ENCODE data around the gene SPEM3. TPM values are rescaled to one million over a fixed set of nuclear protein-coding genes. Genes with fewer than 3 reads are reported as not detected.

Gene SPEM3
- total and polyA plus RNA-seq, 10 donors: not detected

DNA sequence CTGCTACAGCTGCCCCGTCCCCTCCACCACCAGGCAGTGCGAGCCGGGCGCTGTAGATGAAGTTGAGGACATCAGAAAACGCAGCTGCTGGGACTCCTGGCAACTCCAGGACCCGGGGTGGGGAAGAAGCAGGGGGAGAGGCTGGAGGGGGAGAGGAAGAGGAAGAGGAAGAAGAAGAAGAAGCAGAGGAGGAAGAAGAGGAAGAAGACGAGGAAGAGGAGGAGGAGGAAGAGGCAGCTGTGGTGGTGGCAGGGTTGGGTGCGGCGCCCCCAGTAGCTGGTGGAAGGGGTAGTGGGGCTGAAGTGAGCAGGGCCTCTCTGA, 37.6 kb downstream of the SPEM3 start:
- Histone ChIP-seq H3K27ac (peak overlapping the region in 7 of 8 donors; percentile 53 to 80 (median 71)), H3K36me3 (peaks cover 0 to 75% (median 38%) of the 10 kb centered on the region in 6 donors), H3K27me3 (replicated peaks in 1 of 7) (no peaks in the 10 kb centered on the region), H3K9me3 (no peaks in the 10 kb centered on the region), H3K4me1 (peaks cover 7 to 61% (median 38%) of the 10 kb centered on the region in 6 donors), H3K4me3 (no peak overlapping the region)
- WGBS, 5 donors: 71 to 81% (median 74%) methylated on average over 9 of the region's 9 CpGs
- TF ChIP-seq CTCF (IDR thresholded peaks at IDR 0.05 in 8 of 11, conservative IDR thresholded peaks at IDR 0.05 in 3 of 11) (no peak), POLR2A (IDR thresholded peaks at IDR 0.05) (no peak), POLR2AphosphoS5 (IDR thresholded peaks at IDR 0.05) (no peak)
- intact Hi-C loops (cut with DNase I; ENCODE audit: low total_unique reads): no loop called here
- DNase-seq: no peak

- TF ChIP-seq POLR2A (IDR thresholded peaks at IDR 0.05) (no peak), POLR2AphosphoS5 (IDR thresholded peaks at IDR 0.05) (peak; percentile 14 to 58 (median 38))
- Histone ChIP-seq H3K36me3 (peaks cover 0 to 69% (median 37%) of the 10 kb centered on the region in 6 donors), H3K27ac (peak overlapping the region; percentile 35 to 80 (median 68)), H3K9me3 (no peaks in the 10 kb centered on the region), H3K4me3 (no peak overlapping the region), H3K4me1 (peaks cover 12 to 66% (median 43%) of the 10 kb centered on the region in 6 donors), H3K27me3 (replicated peaks in 1 of 7) (no peaks in the 10 kb centered on the region)
- WGBS, 5 donors: 67 to 74% (median 72%) methylated on average over 15 to 16 of the region's 16 CpGs
- intact Hi-C loops (cut with DNase I; ENCODE audit: low total_unique reads): no loop called here
- peak; percentile 75 for DNase-seq
Observed at GRCh38 chr17:7466639-7467341, 38.1 kb downstream of the SPEM3 start.

GRCh38 chr17:7467498-7467897, 38.8 kb downstream of the SPEM3 start:
- peak overlapping the region in 6 of 8 donors; percentile 35 to 80 (median 72) for H3K27ac ChIP-seq
- no peaks in the 10 kb centered on the region for H3K9me3 ChIP-seq
- peaks cover 17 to 73% (median 50%) of the 10 kb centered on the region in 6 donors for H3K4me1 ChIP-seq
- no peak for DNase-seq
- WGBS, 5 donors: 79 to 86% (median 80%) methylated on average over 3 of the region's 3 CpGs
- no peaks in the 10 kb centered on the region for H3K27me3 ChIP-seq (replicated peaks in 1 of 7)
- intact Hi-C loops (cut with DNase I; ENCODE audit: low total_unique reads): no loop called here
- H3K4me3 ChIP-seq: no peak overlapping the region
- peaks cover 0 to 62% (median 32%) of the 10 kb centered on the region in 6 donors for H3K36me3 ChIP-seq
- no peak for TF ChIP-seq POLR2AphosphoS5 (IDR thresholded peaks at IDR 0.05)
- TF ChIP-seq CTCF (IDR thresholded peaks at IDR 0.05 in 8 of 11, conservative IDR thresholded peaks at IDR 0.05 in 3 of 11): no peak
- no peak for TF ChIP-seq POLR2A (IDR thresholded peaks at IDR 0.05)

DNA sequence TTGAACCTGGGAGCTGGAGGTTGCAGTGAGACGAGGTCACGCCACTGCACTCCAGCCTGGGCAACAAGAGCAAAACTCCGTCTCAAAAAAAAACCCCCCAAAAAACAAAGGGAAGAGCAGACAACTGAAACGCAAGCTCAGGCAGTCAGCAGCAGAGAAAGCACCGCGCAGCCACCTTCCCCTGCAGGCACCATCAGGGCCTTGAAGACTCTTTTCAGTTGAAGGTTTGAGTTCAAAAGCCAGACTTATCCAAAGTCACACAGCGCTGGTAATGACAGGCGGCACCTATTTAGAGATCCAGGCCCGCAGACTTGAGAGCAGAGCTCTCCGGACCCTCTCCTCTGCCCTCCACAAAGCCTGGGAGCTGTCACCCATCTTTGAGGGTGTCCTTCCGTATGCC, 39.6 kb downstream of the SPEM3 start:
- peaks cover 0 to 54% (median 24%) of the 10 kb centered on the region in 6 donors for H3K36me3 ChIP-seq
- no peak for TF ChIP-seq POLR2A (IDR thresholded peaks at IDR 0.05)
- TF ChIP-seq CTCF (IDR thresholded peaks at IDR 0.05 in 8 of 11, conservative IDR thresholded peaks at IDR 0.05 in 3 of 11): no peak
- TF ChIP-seq POLR2AphosphoS5 (IDR thresholded peaks at IDR 0.05): no peak
- H3K4me3 ChIP-seq: no peak overlapping the region
- peak overlapping the region in 1 of 8 donors; percentile 21 for H3K27ac ChIP-seq
- intact Hi-C loops (cut with DNase I; ENCODE audit: low total_unique reads): no loop called here
- peaks cover 17 to 79% (median 53%) of the 10 kb centered on the region in 6 donors for H3K4me1 ChIP-seq
- no peaks in the 10 kb centered on the region for H3K27me3 ChIP-seq (replicated peaks in 1 of 7)
- DNase-seq: no peak
- H3K9me3 ChIP-seq: no peaks in the 10 kb centered on the region
- WGBS, 5 donors: 90 to 94% (median 94%) methylated on average over 11 of the region's 11 CpGs

All from spleen (tissue), 11 donors.